Measurements from ENCODE around the gene RBAK.

GRCh38 chr7:5117095-5117970 lies 71.7 kb downstream of the RBAK start:
- TF ChIP-seq, protein P1, sequence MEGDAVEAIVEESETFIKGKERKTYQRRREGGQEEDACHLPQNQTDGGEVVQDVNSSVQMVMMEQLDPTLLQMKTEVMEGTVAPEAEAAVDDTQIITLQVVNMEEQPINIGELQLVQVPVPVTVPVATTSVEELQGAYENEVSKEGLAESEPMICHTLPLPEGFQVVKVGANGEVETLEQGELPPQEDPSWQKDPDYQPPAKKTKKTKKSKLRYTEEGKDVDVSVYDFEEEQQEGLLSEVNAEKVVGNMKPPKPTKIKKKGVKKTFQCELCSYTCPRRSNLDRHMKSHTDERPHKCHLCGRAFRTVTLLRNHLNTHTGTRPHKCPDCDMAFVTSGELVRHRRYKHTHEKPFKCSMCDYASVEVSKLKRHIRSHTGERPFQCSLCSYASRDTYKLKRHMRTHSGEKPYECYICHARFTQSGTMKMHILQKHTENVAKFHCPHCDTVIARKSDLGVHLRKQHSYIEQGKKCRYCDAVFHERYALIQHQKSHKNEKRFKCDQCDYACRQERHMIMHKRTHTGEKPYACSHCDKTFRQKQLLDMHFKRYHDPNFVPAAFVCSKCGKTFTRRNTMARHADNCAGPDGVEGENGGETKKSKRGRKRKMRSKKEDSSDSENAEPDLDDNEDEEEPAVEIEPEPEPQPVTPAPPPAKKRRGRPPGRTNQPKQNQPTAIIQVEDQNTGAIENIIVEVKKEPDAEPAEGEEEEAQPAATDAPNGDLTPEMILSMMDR (IDR thresholded peaks at IDR 0.05): no peak
- TF ChIP-seq POLR2A (IDR thresholded peaks at IDR 0.05): no peak
